GM19035 (cell line): ENCODE data around the gene MRPS9.

Source experiments
- ATAC-seq: cut with Tn5 transposase; IDR thresholded peaks from one replicate; pipeline ENCODE4 v1.9.1; 2021; ENCODE audit not compliant: unreplicated experiment

The MRPS9 gene

GRCh38 chr2:105149272-105149671, 111.4 kb downstream of the MRPS9 start:
- no peak for ATAC-seq
